Measurements from ENCODE around the gene PIK3AP1.
A peak's percentile ranks its signal among the peaks of the same experiment; 100 is the strongest.
"Not testable (repeated sequence)": the region's sequence is repeated elsewhere in the genome, so short reads cannot be mapped to it uniquely, and the experiment has no call there.

PIK3AP1 gene

GRCh38 chr10:96576277-96576980 is 143.9 kb downstream of the PIK3AP1 start:
- DNase-seq (ENCODE audit: low spot score), result no peak

DNA sequence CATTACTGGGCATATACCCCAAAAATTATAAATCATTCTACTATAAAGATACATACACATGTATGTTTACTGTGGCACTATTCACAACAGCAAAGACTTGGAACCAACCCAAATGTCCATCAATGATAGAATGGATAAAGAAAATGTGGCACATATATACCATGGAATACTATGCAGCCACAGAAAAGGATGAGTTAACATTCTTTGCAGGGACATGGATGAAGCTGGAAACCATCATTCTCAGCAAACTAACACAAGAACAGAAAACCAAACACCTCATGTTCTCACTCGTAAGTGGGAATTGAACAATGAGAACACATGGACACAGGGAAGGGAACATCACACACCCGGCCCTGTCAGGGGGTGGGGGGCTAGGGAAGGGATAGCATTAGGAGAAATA is 145.8 kb downstream of the PIK3AP1 start:
- not testable (repeated sequence) for DNase-seq (ENCODE audit: low spot score)

DNA sequence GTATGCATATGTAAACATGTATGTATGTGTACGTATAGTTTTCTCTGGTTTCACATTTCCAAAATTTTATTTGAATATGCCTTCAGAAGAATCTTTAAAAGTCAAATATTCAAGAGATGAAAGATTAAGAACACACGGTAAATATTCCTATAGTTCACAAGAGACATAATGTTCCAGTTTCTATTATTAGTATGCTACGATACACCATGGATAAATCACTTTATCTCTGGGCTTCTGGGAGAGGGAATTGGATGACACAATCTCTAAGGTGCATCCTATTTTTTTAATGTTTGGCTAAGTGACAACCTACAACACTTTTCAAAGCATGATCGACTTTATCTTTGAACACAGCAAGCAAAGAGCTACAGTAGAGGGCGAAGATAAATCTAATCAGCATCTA is 147.3 kb downstream of the PIK3AP1 start:
- DNase-seq (ENCODE audit: low spot score), result no peak

DNA sequence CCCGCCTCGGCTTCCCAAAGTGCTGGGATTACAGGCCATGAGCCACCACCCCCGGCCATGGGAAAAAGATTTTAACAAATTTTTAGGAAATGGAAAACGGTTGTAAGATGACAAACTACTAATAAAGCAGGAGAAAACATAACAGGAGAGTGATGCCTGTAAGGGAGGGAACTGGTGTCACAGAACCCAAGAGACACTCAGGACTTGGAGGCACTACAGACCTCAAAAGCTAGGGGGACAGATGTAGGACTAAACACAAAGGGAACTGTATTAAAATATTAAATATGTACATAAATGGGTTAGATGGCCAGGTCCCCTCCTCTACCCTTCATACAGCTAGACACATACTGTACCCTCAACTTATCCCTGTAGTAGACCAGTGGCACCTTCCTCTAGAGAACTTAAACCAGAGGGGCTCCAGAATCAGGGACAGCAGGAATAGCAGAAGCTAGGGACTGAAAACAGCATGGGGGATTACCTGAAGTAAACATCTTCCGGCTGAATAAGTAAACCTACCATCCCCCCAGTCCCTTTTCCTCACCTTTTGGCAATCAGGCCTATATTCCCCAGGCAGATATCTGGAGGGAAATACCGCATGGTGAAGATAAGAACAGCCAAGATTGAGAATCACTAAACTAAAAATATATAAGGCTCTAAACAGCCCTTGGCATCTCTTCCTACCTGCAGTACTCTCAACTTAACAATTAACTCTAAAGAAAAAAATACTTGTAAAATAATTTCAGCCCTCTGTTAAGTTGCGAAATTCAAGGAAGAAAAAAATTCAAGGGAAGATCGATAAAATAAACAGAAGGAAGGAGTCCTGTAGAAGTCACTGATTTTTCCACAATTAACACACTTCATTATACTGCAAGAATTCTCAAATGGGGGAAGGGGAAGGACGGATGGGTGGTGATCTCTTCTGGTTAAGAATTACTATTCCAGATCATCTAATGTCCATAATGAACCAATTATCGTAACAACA is 149.0 kb downstream of the PIK3AP1 start:
- no peak for DNase-seq (ENCODE audit: low spot score)

GRCh38 chr10:96570511-96570910 is 149.8 kb downstream of the PIK3AP1 start:
- DNase-seq (ENCODE audit: low spot score), result no peak

- DNase-seq (ENCODE audit: low spot score), result no peak
Observed at GRCh38 chr10:96568402-96568801, 151.9 kb downstream of the PIK3AP1 start.

GRCh38 chr10:96565774-96566173 is 154.5 kb downstream of the PIK3AP1 start:
- DNase-seq (ENCODE audit: low spot score), result peak; percentile 58

DNA sequence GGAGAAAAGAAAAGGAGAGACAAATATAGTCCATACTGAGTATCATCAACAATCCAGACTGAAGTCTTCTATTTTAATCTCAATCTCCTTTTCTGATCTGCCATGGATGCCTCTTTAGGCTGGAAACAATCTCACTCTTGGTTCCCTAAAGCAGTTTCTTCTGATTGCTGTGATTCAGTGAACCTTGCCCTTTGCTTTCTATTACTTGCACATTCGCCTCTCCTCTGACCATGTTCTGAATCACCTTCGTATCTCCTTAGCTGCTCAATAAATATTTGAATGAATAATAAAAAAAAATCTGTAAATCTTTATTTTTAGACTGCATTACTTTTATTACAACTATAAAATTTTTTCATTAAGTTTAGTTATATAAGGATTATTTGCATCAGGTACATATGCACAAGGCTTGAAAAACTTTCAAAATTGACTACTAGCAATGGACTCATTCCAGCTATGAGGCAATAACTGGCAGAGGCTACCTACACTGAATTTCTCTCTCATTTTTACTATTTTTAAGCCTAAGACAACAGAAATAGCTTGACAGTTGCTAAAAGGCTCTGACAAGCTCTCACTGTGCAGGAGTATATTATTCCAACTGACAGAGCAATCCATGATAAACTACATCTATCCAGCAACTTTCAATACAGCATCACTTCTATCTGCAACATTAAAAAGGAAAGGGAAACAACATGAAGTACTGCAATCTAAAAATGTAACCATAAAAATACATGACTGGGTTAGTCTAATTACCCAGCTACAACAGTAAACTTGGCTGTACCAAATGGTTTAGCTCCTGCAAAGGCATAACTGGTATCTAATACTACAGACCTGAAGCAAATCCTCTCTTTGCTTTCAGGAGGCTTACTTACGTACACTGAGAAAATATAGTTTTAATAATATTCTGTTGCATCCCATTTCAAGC is 159.1 kb downstream of the PIK3AP1 start:
- DNase-seq (ENCODE audit: low spot score), result no peak

- no peak for DNase-seq (ENCODE audit: low spot score)
Observed at GRCh38 chr10:96560489-96560888, 159.8 kb downstream of the PIK3AP1 start.

GRCh38 chr10:96556003-96556402 is 164.3 kb downstream of the PIK3AP1 start:
- DNase-seq (ENCODE audit: low spot score), result no peak

GRCh38 chr10:96555330-96555729 is 165.0 kb downstream of the PIK3AP1 start:
- no peak for DNase-seq (ENCODE audit: low spot score)

- DNase-seq (ENCODE audit: low spot score), result no peak
Observed at GRCh38 chr10:96548589-96548988, 171.7 kb downstream of the PIK3AP1 start.

DNA sequence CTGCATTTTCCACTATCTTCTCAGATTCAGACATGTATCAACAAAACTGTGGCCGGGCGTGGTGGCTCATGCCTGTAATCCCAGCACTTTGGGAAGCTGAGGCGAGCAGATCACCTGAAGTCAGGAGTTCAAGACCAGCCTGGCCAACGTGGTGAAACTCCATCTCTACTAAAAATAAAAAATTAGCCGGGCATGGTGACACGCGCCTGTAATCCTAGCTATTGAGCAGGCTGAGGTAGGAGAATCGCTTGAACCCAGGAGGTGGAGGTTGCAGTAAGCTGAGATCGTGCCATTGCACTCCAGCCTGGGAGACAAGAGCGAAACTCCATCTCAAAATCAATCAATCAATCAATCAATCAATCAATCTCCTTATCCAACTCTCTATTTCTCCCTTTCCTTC is 174.8 kb downstream of the PIK3AP1 start:
- not testable (repeated sequence) for DNase-seq (ENCODE audit: low spot score)
